ENCODE results near the gene PLCD3.

Gene PLCD3

DNA sequence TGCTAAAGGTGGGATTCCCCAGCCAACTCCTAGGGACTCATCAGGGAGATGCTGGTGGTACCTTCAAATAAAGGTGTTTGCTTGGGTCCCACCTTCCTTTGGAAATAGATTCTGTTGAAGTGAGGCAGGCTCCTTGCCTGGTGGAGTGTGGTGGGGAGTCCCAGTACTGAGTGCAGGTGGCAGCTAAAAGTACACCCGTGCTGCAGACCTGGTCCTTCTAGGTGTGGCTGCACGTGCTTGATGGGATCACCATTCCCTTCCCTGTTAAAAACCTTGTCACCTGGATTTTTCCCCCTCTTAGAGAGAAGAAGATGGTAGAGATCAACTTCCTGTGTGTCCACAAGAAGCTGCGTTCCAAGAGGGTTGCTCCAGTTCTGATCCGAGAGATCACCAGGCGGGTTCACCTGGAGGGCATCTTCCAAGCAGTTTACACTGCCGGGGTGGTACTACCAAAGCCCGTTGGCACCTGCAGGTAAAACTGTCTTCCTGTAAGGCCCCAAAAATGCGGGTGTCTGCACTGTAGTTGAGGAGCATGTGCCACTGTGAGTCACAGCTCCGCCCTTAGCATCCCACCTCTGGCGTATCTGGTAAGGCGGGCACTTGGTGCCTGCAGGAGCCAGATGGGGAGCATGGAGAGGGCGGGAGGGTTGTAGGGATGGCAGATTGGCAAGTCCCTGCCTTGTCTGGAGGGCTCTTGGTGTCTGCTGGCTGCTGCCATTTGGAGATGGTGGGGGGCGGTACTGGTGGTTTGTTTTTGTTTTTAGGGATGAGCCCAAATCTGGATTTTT, 34.0 kb downstream of the PLCD3 start:
- Histone ChIP-seq H3K4me2 (ENCODE audit: low read depth, low read length) (no peak overlapping the region), H3K27me3 (replicated peaks; ENCODE audit: insufficient read depth, low read length) (no peaks in the 10 kb centered on the region), H3K9me3 (replicated peaks; ENCODE audit: insufficient read depth, low read length) (no peaks in the 10 kb centered on the region), H3K36me3 (replicated peaks; ENCODE audit: insufficient read depth, low read length) (peaks cover 14% of the 10 kb centered on the region), H4K20me1 (ENCODE audit: insufficient read depth, low read length) (no peaks in the 10 kb centered on the region), H3K79me2 (ENCODE audit: low read length) (peaks cover 3% of the 10 kb centered on the region; the same call in 1 of the 2 replicates), H3F3A (ENCODE audit: insufficient read depth, low read length) (no peaks in the 10 kb centered on the region), H3K4me1 (ENCODE audit: low read length) (no peaks in the 10 kb centered on the region), H3K27ac (ENCODE audit: low read length) (no peak overlapping the region), H3K9ac (ENCODE audit: low read length) (no peak overlapping the region), H3K4me3 (ENCODE audit: low read length) (no peak overlapping the region), H2AFZ (ENCODE audit: low read length) (no peak overlapping the region), H3K9me2 (replicated peaks; ENCODE audit: insufficient read depth, low read length) (no peaks in the 10 kb centered on the region)
- DNase-seq: no peak
- TF ChIP-seq EZH2phosphoT487 (IDR thresholded peaks at IDR 0.05; ENCODE audit: low read length): no peak
- TF ChIP-seq EZH2 (optimal IDR thresholded peaks at IDR 0.05; ENCODE audit: low read depth, low read length): no peak
- TF ChIP-seq, protein P1, sequence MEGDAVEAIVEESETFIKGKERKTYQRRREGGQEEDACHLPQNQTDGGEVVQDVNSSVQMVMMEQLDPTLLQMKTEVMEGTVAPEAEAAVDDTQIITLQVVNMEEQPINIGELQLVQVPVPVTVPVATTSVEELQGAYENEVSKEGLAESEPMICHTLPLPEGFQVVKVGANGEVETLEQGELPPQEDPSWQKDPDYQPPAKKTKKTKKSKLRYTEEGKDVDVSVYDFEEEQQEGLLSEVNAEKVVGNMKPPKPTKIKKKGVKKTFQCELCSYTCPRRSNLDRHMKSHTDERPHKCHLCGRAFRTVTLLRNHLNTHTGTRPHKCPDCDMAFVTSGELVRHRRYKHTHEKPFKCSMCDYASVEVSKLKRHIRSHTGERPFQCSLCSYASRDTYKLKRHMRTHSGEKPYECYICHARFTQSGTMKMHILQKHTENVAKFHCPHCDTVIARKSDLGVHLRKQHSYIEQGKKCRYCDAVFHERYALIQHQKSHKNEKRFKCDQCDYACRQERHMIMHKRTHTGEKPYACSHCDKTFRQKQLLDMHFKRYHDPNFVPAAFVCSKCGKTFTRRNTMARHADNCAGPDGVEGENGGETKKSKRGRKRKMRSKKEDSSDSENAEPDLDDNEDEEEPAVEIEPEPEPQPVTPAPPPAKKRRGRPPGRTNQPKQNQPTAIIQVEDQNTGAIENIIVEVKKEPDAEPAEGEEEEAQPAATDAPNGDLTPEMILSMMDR (IDR thresholded peaks at IDR 0.05; ENCODE audit: low read length): no peak

DNA sequence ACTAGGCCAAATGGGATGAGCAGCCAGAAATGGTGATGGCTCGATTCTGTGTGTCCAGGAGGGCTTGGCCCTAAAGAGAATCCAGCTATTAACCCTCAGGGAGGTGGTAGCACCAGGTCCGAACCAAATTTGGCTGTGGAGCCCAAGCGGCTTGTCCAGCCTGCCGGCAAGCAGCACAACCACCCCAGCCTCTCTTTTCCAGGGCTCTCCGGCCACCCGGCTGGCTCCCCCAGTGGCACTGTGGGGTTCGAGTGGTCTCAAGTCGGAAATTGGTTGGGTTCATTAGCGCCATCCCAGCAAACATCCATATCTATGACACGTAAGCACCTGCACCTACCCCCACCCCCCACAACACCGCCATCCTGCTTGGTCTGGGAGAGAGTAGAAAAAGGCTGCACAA, 35.4 kb downstream of the PLCD3 start:
- no peaks in the 10 kb centered on the region for H4K20me1 ChIP-seq (ENCODE audit: insufficient read depth, low read length)

DNA sequence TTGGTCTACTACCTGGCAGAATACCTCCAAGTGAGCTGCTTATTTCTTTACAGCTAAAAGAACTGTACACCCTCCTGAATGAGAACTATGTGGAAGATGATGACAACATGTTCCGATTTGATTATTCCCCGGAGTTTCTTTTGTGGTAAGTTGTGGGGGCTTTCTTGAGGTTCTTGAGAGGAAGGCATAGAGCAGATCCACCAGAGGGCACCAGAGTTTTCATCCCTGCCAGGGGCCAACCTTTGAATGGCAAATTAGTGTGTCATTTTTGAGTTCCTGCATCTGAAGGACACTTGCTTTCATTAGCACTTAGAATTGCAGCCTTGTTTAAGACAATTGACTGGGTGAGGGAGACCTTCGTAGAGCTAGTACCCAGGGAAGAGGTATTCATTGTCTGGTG, 36.2 kb downstream of the PLCD3 start:
- H2AFZ ChIP-seq (ENCODE audit: low read length): no peak overlapping the region
- no peak overlapping the region for H3K4me3 ChIP-seq (ENCODE audit: low read length)
- no peak overlapping the region for H3K27ac ChIP-seq (ENCODE audit: low read length)
- H3K27me3 ChIP-seq (replicated peaks; ENCODE audit: insufficient read depth, low read length): no peaks in the 10 kb centered on the region
- no peaks in the 10 kb centered on the region for H3K4me1 ChIP-seq (ENCODE audit: low read length)
- H3K9me3 ChIP-seq (replicated peaks; ENCODE audit: insufficient read depth, low read length): no peaks in the 10 kb centered on the region
- H3K9me2 ChIP-seq (replicated peaks; ENCODE audit: insufficient read depth, low read length): no peaks in the 10 kb centered on the region
- H3F3A ChIP-seq (ENCODE audit: insufficient read depth, low read length): no peaks in the 10 kb centered on the region
- peaks cover 3% of the 10 kb centered on the region; the same call in 1 of the 2 replicates for H3K79me2 ChIP-seq (ENCODE audit: low read length)
- TF ChIP-seq EZH2phosphoT487 (IDR thresholded peaks at IDR 0.05; ENCODE audit: low read length) (no peak), EZH2 (optimal IDR thresholded peaks at IDR 0.05; ENCODE audit: low read depth, low read length) (no peak)
- TF ChIP-seq, protein P1 (IDR thresholded peaks at IDR 0.05; ENCODE audit: low read length): peak; percentile 52
- DNase-seq: no peak
- H3K4me2 ChIP-seq (ENCODE audit: low read depth, low read length): no peak overlapping the region
- H3K36me3 ChIP-seq (replicated peaks; ENCODE audit: insufficient read depth, low read length): peaks cover 14% of the 10 kb centered on the region
- H4K20me1 ChIP-seq (ENCODE audit: insufficient read depth, low read length): no peaks in the 10 kb centered on the region
- no peak overlapping the region for H3K9ac ChIP-seq (ENCODE audit: low read length)

More for the DNA sequence above, 35.4 kb downstream of the PLCD3 start:
- no peaks in the 10 kb centered on the region for H3F3A ChIP-seq (ENCODE audit: insufficient read depth, low read length)
- H3K36me3 ChIP-seq (replicated peaks; ENCODE audit: insufficient read depth, low read length): peaks cover 14% of the 10 kb centered on the region
- H3K9me3 ChIP-seq (replicated peaks; ENCODE audit: insufficient read depth, low read length): no peaks in the 10 kb centered on the region
- H3K4me1 ChIP-seq (ENCODE audit: low read length): no peaks in the 10 kb centered on the region
- H3K9me2 ChIP-seq (replicated peaks; ENCODE audit: insufficient read depth, low read length): no peaks in the 10 kb centered on the region
- no peak for DNase-seq
- peaks cover 3% of the 10 kb centered on the region; the same call in 1 of the 2 replicates for H3K79me2 ChIP-seq (ENCODE audit: low read length)
- no peak overlapping the region for H3K4me2 ChIP-seq (ENCODE audit: low read depth, low read length)
- H3K9ac ChIP-seq (ENCODE audit: low read length): no peak overlapping the region
- TF ChIP-seq EZH2phosphoT487 (IDR thresholded peaks at IDR 0.05; ENCODE audit: low read length) (no peak), EZH2 (optimal IDR thresholded peaks at IDR 0.05; ENCODE audit: low read depth, low read length) (no peak)
- TF ChIP-seq, protein P1 (IDR thresholded peaks at IDR 0.05; ENCODE audit: low read length): no peak
- no peak overlapping the region for H2AFZ ChIP-seq (ENCODE audit: low read length)
- H3K4me3 ChIP-seq (ENCODE audit: low read length): no peak overlapping the region
- no peak overlapping the region for H3K27ac ChIP-seq (ENCODE audit: low read length)
- H3K27me3 ChIP-seq (replicated peaks; ENCODE audit: insufficient read depth, low read length): no peaks in the 10 kb centered on the region
